ENCODE results near the gene CCDC83. TPM values are rescaled to one million over a fixed set of nuclear protein-coding genes. Genes with fewer than 3 reads are reported as not detected.

CCDC83 gene
- total RNA-seq, 2 experiments from 2014 or later = not detected

- POLR2A ChIA-PET = no interaction called here
- intact Hi-C loops (cut with DNase I, micrococcal nuclease) = no loop called here
- DNase-seq (no peak), ATAC-seq (no peak)
- Mint-ChIP-seq H3K36me3 (ENCODE audit: low read depth) (no peaks in the 10 kb centered on the region), H3K27ac (no peak overlapping the region), H3K4me3 (no peak overlapping the region), H3K9me3 (ENCODE audit: low read depth) (no peaks in the 10 kb centered on the region), H3K4me1 (no peaks in the 10 kb centered on the region), H3K27me3 (peaks cover 9% of the 10 kb centered on the region)
- CTCF ChIA-PET = interaction anchor here (0.8 kb wide), 1 partner anchor 49 kb away, joined by 4 read pairs; no protein-coding TSS in a partner anchor
Observed at GRCh38 chr11:85886089-85887056, 31.2 kb downstream of the CCDC83 start.

- H3K27ac Mint-ChIP-seq = no peak overlapping the region
- no peaks in the 10 kb centered on the region for H3K36me3 Mint-ChIP-seq (ENCODE audit: low read depth)
- DNase-seq (no peak), ATAC-seq (no peak)
- POLR2A ChIA-PET = no interaction called here
- intact Hi-C loops (cut with DNase I, micrococcal nuclease) = no loop called here
- H3K4me1 Mint-ChIP-seq = no peaks in the 10 kb centered on the region
- CTCF ChIA-PET = interaction anchor here (1.4 kb wide), 1 partner anchor 34 kb away, joined by 4 read pairs; the partner anchor contains the start of gene CCDC83
- H3K9me3 Mint-ChIP-seq (ENCODE audit: low read depth) = no peaks in the 10 kb centered on the region
- H3K27me3 Mint-ChIP-seq = peaks cover 4% of the 10 kb centered on the region
- H3K4me3 Mint-ChIP-seq = no peak overlapping the region
Observed at GRCh38 chr11:85889108-85889507, 33.9 kb downstream of the CCDC83 start.

GRCh38 chr11:85889676-85890579 is 34.7 kb downstream of the CCDC83 start:
- Mint-ChIP-seq H3K4me3 (no peak overlapping the region), H3K27me3 (peaks cover 4% of the 10 kb centered on the region), H3K36me3 (ENCODE audit: low read depth) (no peaks in the 10 kb centered on the region), H3K4me1 (no peaks in the 10 kb centered on the region), H3K27ac (no peak overlapping the region), H3K9me3 (ENCODE audit: low read depth) (no peaks in the 10 kb centered on the region)
- intact Hi-C loops (cut with DNase I, micrococcal nuclease) = no loop called here
- ChIA-PET CTCF (no interaction called here), POLR2A (no interaction called here)
- ATAC-seq (no peak), DNase-seq (no peak)

GRCh38 chr11:85893395-85893794 is 38.2 kb downstream of the CCDC83 start:
- Mint-ChIP-seq H3K27ac (no peak overlapping the region), H3K9me3 (ENCODE audit: low read depth) (no peaks in the 10 kb centered on the region), H3K4me3 (no peak overlapping the region), H3K36me3 (ENCODE audit: low read depth) (no peaks in the 10 kb centered on the region), H3K4me1 (no peaks in the 10 kb centered on the region), H3K27me3 (no peaks in the 10 kb centered on the region)
- ChIA-PET POLR2A (no interaction called here), CTCF (no interaction called here)
- intact Hi-C loops (cut with DNase I, micrococcal nuclease) = no loop called here
- no peak for ATAC-seq
- no peak for DNase-seq

- ATAC-seq (no peak), DNase-seq (no peak)
- no peaks in the 10 kb centered on the region for H3K4me1 Mint-ChIP-seq
- H3K27me3 Mint-ChIP-seq = no peaks in the 10 kb centered on the region
- H3K9me3 Mint-ChIP-seq (ENCODE audit: low read depth) = no peaks in the 10 kb centered on the region
- intact Hi-C loops (cut with DNase I, micrococcal nuclease) = no loop called here
- no peak overlapping the region for H3K4me3 Mint-ChIP-seq
- no peaks in the 10 kb centered on the region for H3K36me3 Mint-ChIP-seq (ENCODE audit: low read depth)
- POLR2A ChIA-PET = no interaction called here
- H3K27ac Mint-ChIP-seq = no peak overlapping the region
- CTCF ChIA-PET = no interaction called here
Observed at GRCh38 chr11:85896876-85897275, 41.7 kb downstream of the CCDC83 start.

- H3K9me3 Mint-ChIP-seq (ENCODE audit: low read depth) = no peaks in the 10 kb centered on the region
- no peak for ATAC-seq
- H3K36me3 Mint-ChIP-seq (ENCODE audit: low read depth) = no peaks in the 10 kb centered on the region
- no peak overlapping the region for H3K4me3 Mint-ChIP-seq
- DNase-seq = no peak
- H3K27ac Mint-ChIP-seq = no peak overlapping the region
- intact Hi-C loops (cut with DNase I, micrococcal nuclease) = no loop called here
- POLR2A ChIA-PET = no interaction called here
- no peaks in the 10 kb centered on the region for H3K27me3 Mint-ChIP-seq
- CTCF ChIA-PET = no interaction called here
- no peaks in the 10 kb centered on the region for H3K4me1 Mint-ChIP-seq
Observed at GRCh38 chr11:85898456-85898855, 43.3 kb downstream of the CCDC83 start.

- Mint-ChIP-seq H3K9me3 (ENCODE audit: low read depth) (no peaks in the 10 kb centered on the region), H3K27ac (no peak overlapping the region), H3K36me3 (ENCODE audit: low read depth) (no peaks in the 10 kb centered on the region), H3K4me3 (no peak overlapping the region), H3K27me3 (no peaks in the 10 kb centered on the region), H3K4me1 (no peaks in the 10 kb centered on the region)
- DNase-seq (no peak), ATAC-seq (no peak)
- CTCF ChIA-PET = no interaction called here
- intact Hi-C loops (cut with DNase I, micrococcal nuclease) = no loop called here
- POLR2A ChIA-PET = interaction anchor here (0.7 kb wide), 1 partner anchor 179 kb away, joined by 3 read pairs; no protein-coding TSS in a partner anchor
Observed at GRCh38 chr11:85902353-85902752, 47.2 kb downstream of the CCDC83 start.

GRCh38 chr11:85903406-85903805 is 48.2 kb downstream of the CCDC83 start:
- Mint-ChIP-seq H3K9me3 (ENCODE audit: low read depth) (no peaks in the 10 kb centered on the region), H3K36me3 (ENCODE audit: low read depth) (no peaks in the 10 kb centered on the region), H3K4me3 (no peak overlapping the region), H3K27me3 (no peaks in the 10 kb centered on the region), H3K27ac (no peak overlapping the region), H3K4me1 (no peaks in the 10 kb centered on the region)
- ATAC-seq (no peak), DNase-seq (no peak)
- POLR2A ChIA-PET = no interaction called here
- intact Hi-C loops (cut with DNase I, micrococcal nuclease) = no loop called here
- CTCF ChIA-PET = no interaction called here

- Mint-ChIP-seq H3K4me3 (no peak overlapping the region), H3K4me1 (no peaks in the 10 kb centered on the region), H3K36me3 (ENCODE audit: low read depth) (no peaks in the 10 kb centered on the region), H3K9me3 (ENCODE audit: low read depth) (no peaks in the 10 kb centered on the region), H3K27ac (no peak overlapping the region), H3K27me3 (no peaks in the 10 kb centered on the region)
- DNase-seq (no peak), ATAC-seq (no peak)
- ChIA-PET CTCF (no interaction called here), POLR2A (no interaction called here)
- intact Hi-C loops (cut with DNase I, micrococcal nuclease) = no loop called here
Observed at GRCh38 chr11:85903811-85904210, 48.6 kb downstream of the CCDC83 start.

- ATAC-seq (no peak), DNase-seq (no peak)
- Mint-ChIP-seq H3K27me3 (peaks cover 2% of the 10 kb centered on the region), H3K9me3 (ENCODE audit: low read depth) (peaks cover 6% of the 10 kb centered on the region), H3K4me3 (no peak overlapping the region), H3K36me3 (ENCODE audit: low read depth) (no peaks in the 10 kb centered on the region), H3K4me1 (no peaks in the 10 kb centered on the region), H3K27ac (no peak overlapping the region)
- CTCF ChIA-PET = interaction anchor here (0.6 kb wide), 1 partner anchor 12 kb away, joined by 3 read pairs; no protein-coding TSS in a partner anchor
- POLR2A ChIA-PET = no interaction called here
- intact Hi-C loops (cut with DNase I, micrococcal nuclease) = no loop called here
Observed at GRCh38 chr11:85912414-85912813, 57.2 kb downstream of the CCDC83 start.

- DNase-seq (no peak), ATAC-seq (no peak)
- Mint-ChIP-seq H3K27me3 (peaks cover 2% of the 10 kb centered on the region), H3K36me3 (ENCODE audit: low read depth) (no peaks in the 10 kb centered on the region), H3K27ac (no peak overlapping the region), H3K4me3 (no peak overlapping the region), H3K9me3 (ENCODE audit: low read depth) (peaks cover 6% of the 10 kb centered on the region), H3K4me1 (no peaks in the 10 kb centered on the region)
- ChIA-PET POLR2A (no interaction called here), CTCF (no interaction called here)
- intact Hi-C loops (cut with DNase I, micrococcal nuclease) = no loop called here
Observed at GRCh38 chr11:85913513-85913912, 58.3 kb downstream of the CCDC83 start.

- Mint-ChIP-seq H3K4me1 (no peaks in the 10 kb centered on the region), H3K27me3 (peaks cover 2% of the 10 kb centered on the region), H3K9me3 (ENCODE audit: low read depth) (peaks cover 6% of the 10 kb centered on the region), H3K4me3 (no peak overlapping the region), H3K36me3 (ENCODE audit: low read depth) (no peaks in the 10 kb centered on the region), H3K27ac (no peak overlapping the region)
- ChIA-PET CTCF (no interaction called here), POLR2A (no interaction called here)
- no peak for DNase-seq
- intact Hi-C loops (cut with DNase I, micrococcal nuclease) = no loop called here
- ATAC-seq = no peak
Observed at GRCh38 chr11:85914425-85914824, 59.2 kb downstream of the CCDC83 start.
